ENCODE results near the gene MRPS31. TPM values are rescaled to one million over a fixed set of nuclear protein-coding genes. Genes with fewer than 3 reads are reported as not detected.
A peak's percentile ranks its signal among the peaks of the same experiment; 100 is the strongest.

Gene MRPS31
- total and polyA plus RNA-seq, 2 donors (not counting 3 experiments of a cell fraction or from before 2014, with no cell fraction given): 7.6 to 17.8 TPM

DNA sequence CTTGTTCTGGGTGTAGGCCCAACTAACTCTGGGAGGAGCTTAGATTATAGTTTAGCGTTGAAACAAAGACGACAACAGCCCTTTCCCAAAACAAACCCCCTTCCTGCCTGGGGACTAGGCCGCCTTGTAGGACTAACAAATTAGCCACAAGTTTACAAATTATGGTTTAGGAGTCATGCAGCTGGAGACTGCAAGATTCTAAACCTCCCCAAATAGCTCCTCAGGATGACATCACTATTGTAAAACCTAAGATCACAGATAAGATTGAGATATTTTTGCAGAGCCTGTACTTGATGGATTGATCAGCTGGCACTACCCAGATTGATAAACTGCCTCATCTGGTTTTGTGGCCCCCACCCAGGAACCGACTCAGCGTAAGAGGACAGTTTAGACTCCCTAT lies 16.1 kb upstream of the MRPS31 start:
- DNase-seq (ENCODE audit: low read depth, low spot score) (no peak), FAIRE-seq (no peak)
- Histone ChIP-seq H4K20me1 (replicated peaks; ENCODE audit: control insufficient read depth, extremely low read depth, insufficient read depth, low read length) (no peaks in the 10 kb centered on the region), H3K4me3 (replicated peaks in 1 of 3; ENCODE audit: insufficient read depth in 1 of 3, low read depth in 1 of 3, low read length in 3 of 3) (no peak overlapping the region), H3K9me1 (replicated peaks; ENCODE audit: control insufficient read depth, extremely low read depth, insufficient read depth, low read length) (no peaks in the 10 kb centered on the region), H3K36me3 (ENCODE audit: control insufficient read depth in 2 of 2, extremely low read depth in 1 of 2, insufficient read depth in 2 of 2, low read length in 2 of 2) (no peaks in the 10 kb centered on the region), H3K4me2 (ENCODE audit: insufficient read depth, low read length) (no peak overlapping the region), H3K79me2 (ENCODE audit: control insufficient read depth, insufficient read depth, low read length) (peaks cover 3% of the 10 kb centered on the region), H2AFZ (ENCODE audit: low read depth, low read length) (no peak overlapping the region), H3K9me3 (replicated peaks; ENCODE audit: control insufficient read depth, insufficient read depth, low read length) (no peaks in the 10 kb centered on the region), H3K27ac (ENCODE audit: insufficient read depth, low read depth, low read length) (no peak overlapping the region), H3K9ac (replicated peaks; ENCODE audit: extremely low read depth, insufficient read depth, low read length) (no peak overlapping the region), H3K4me1 (ENCODE audit: control insufficient read depth, extremely low read depth, insufficient read depth, low read length) (peaks cover 11% of the 10 kb centered on the region), H3K27me3 (ENCODE audit: control insufficient read depth in 2 of 2, insufficient read depth in 2 of 2, low read length in 2 of 2) (no peaks in the 10 kb centered on the region)
- CTCF ChIA-PET: interaction anchor here (2.4 to 3.8 kb wide), 2 partner anchors 10 to 27 kb away, joined by 8 to 15 read pairs; no protein-coding TSS in a partner anchor
- POLR2A ChIA-PET: interaction anchor here (0.6 kb wide), 1 partner anchor 15 kb away, joined by 3 read pairs; no protein-coding TSS in a partner anchor
- dilution Hi-C loops (cut with MboI; ENCODE audit: extremely low pct_ligation_motif_present, low sequenced_read_pairs): no loop called here
- intact Hi-C loops (cut with micrococcal nuclease): no loop called here
- TF ChIP-seq JUN (IDR thresholded peaks at IDR 0.05; ENCODE audit: borderline replicate concordance, insufficient read depth, insufficient read length, low read depth): peak; percentile 8
- TF ChIP-seq, protein P1, sequence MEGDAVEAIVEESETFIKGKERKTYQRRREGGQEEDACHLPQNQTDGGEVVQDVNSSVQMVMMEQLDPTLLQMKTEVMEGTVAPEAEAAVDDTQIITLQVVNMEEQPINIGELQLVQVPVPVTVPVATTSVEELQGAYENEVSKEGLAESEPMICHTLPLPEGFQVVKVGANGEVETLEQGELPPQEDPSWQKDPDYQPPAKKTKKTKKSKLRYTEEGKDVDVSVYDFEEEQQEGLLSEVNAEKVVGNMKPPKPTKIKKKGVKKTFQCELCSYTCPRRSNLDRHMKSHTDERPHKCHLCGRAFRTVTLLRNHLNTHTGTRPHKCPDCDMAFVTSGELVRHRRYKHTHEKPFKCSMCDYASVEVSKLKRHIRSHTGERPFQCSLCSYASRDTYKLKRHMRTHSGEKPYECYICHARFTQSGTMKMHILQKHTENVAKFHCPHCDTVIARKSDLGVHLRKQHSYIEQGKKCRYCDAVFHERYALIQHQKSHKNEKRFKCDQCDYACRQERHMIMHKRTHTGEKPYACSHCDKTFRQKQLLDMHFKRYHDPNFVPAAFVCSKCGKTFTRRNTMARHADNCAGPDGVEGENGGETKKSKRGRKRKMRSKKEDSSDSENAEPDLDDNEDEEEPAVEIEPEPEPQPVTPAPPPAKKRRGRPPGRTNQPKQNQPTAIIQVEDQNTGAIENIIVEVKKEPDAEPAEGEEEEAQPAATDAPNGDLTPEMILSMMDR (IDR thresholded peaks at IDR 0.05; ENCODE audit: extremely low read depth in 1 of 2, insufficient read depth in 1 of 2, low read depth in 1 of 2, low read length in 2 of 2): no peak
- TF ChIP-seq GATA2 (IDR thresholded peaks at IDR 0.05; ENCODE audit: insufficient read depth, insufficient read length, low read depth, low read length): peak; percentile 15
- TF ChIP-seq MYC (IDR thresholded peaks at IDR 0.05; ENCODE audit: low read depth, low read length): no peak
- TF ChIP-seq FOS (IDR thresholded peaks at IDR 0.05; ENCODE audit: borderline replicate concordance, insufficient read depth, low read length): no peak
- no peak for TF ChIP-seq EZH2 (IDR thresholded peaks at IDR 0.05; ENCODE audit: borderline replicate concordance, low read depth, low read length, severe bottlenecking)
- BruUV-seq (replicated peaks): no TSS peak

Measured in endothelial cell of umbilical vein (primary cell).